Fibroblast of pulmonary artery (primary cell): ENCODE results near the gene KCNK15.

Source experiments
- DNase-seq: peaks from one replicate; pipeline ENCODE4 v3.0.0-alpha.2; 2010; ENCODE audit warnings: low read depth
- H3K4me3 ChIP-seq: replicated peaks from 2 replicates; pipeline ENCODE4 v1.5.1; 2011; ENCODE audit warnings: low read depth, mild to moderate bottlenecking, control low read depth, low read length, moderate library complexity
- TF ChIP-seq, protein P1 (sequence below): IDR thresholded peaks from 2 replicates; pipeline ENCODE4 v1.5.1; 2011; ENCODE audit warnings: mild to moderate bottlenecking, control low read depth, low read length, inconsistent platforms; ENCODE audit errors: missing control alignments

The KCNK15 gene

DNA sequence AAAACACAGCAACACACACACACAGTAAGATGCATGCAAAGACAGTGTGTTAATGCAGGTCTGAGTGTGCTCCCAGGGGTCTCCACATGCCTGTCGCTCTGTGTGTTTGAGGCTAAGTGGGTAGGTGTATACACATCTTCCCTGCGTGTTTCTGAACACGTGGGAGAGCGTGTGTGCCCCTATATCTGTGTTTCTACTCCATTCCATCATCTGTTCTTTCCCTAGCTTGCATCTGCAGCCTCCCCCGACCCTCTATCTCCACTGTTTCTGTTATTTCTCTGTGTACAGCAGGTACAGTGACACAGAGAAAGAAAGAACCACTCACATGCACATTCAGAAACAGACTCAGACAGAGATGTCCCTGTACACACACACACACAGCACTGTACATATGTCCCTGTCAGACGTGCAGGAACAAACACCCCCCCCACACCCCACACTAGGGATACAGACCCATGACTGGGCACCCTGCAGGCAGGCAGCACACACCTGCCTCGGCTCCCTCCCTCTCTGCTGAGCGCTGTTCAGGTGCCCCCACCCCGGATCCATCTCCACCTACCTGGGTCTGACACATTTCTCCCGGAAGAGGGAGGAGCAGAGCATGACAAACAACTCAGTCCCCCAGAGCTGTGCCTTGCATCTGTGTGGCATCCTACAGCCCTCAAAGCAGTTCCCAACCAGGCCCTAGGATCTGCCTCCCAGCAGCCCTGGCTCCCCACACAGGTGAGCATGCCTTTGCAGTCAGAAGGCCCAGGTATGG is 27.6 kb downstream of the KCNK15 start:
- TF ChIP-seq, protein P1, sequence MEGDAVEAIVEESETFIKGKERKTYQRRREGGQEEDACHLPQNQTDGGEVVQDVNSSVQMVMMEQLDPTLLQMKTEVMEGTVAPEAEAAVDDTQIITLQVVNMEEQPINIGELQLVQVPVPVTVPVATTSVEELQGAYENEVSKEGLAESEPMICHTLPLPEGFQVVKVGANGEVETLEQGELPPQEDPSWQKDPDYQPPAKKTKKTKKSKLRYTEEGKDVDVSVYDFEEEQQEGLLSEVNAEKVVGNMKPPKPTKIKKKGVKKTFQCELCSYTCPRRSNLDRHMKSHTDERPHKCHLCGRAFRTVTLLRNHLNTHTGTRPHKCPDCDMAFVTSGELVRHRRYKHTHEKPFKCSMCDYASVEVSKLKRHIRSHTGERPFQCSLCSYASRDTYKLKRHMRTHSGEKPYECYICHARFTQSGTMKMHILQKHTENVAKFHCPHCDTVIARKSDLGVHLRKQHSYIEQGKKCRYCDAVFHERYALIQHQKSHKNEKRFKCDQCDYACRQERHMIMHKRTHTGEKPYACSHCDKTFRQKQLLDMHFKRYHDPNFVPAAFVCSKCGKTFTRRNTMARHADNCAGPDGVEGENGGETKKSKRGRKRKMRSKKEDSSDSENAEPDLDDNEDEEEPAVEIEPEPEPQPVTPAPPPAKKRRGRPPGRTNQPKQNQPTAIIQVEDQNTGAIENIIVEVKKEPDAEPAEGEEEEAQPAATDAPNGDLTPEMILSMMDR: no peak
- DNase-seq: no peak
- H3K4me3 ChIP-seq: no peak overlapping the region

DNA sequence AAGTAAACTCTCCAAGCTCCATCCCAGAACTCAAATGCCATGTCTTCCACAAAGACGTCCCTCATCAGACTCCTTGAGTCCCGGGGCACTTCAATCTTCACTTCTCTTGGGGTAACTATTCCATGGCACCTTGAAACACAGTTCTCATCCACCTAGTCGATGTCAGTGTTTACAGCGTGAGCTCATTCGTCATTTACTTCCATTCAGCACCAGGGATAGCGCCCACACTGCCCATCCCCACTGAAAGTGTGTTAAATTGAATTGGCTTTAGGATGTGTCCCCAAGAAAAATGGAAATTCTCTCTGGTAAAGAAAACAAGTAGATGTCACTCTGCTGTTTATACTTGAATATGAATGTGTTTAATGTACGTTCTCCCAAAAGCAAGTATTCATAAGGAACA is 31.3 kb downstream of the KCNK15 start:
- H3K4me3 ChIP-seq: no peak overlapping the region
- TF ChIP-seq, protein P1: no peak
- DNase-seq: peak; percentile 39

DNA sequence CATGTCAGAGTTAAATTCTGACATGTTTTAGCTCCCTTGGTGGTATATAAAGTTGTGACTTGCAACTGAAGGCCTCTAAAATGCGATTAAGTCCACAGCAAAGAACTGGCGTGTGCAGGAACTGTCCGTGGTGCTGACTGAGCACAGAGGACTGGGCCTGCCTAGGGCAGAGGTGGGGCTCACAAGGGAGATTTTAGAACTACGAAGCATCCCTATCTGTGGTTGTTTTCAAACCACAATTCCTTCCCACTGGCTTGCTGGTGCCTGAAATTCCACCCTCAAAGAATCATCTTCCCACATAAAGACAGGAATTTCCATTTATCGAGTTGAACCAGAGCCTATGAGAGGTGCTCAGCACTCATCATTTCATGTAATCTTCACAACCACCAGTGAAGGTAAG is 34.6 kb downstream of the KCNK15 start:
- H3K4me3 ChIP-seq: no peak overlapping the region
- TF ChIP-seq, protein P1: no peak
- DNase-seq: peak; percentile 76

DNA sequence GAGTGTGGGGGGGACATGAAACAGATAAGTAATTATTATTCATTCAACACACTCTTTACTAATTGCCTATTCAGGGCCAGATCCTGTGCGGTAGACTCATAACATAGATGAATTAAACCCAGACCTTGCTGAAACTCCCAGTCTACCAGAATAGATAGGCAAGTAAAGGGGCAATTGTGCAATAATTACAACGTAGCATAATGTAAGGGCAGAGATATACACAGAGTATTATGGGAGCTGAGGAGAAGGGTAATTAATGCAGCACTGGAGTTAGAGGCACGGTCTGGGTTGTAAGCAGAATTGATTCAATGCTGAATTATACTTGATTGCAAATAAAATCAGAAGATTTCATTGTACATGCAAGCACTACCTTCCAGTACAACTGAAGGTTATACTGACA is 35.5 kb downstream of the KCNK15 start:
- no peak overlapping the region for H3K4me3 ChIP-seq
- DNase-seq: no peak
- TF ChIP-seq, protein P1: no peak

DNA sequence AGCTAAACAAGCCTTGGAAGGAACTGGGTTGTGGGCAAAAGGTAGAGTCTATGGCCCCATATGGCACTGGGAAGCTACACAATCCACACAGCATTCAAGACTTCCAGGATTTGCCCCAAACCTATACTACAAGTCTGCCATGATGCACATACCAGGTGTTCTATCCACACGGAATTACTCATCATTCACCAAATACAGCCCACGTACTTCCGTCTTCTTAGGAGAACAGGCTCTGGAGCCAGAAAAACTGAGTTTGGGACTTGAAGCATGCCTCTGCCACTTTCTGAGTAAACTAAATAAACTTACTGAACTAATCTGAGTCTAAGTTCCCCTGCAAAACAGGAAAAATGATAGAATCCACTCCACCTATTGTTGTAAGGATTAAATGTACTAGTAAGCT is 36.1 kb downstream of the KCNK15 start:
- no peak overlapping the region for H3K4me3 ChIP-seq
- TF ChIP-seq, protein P1: no peak
- DNase-seq: no peak

DNA sequence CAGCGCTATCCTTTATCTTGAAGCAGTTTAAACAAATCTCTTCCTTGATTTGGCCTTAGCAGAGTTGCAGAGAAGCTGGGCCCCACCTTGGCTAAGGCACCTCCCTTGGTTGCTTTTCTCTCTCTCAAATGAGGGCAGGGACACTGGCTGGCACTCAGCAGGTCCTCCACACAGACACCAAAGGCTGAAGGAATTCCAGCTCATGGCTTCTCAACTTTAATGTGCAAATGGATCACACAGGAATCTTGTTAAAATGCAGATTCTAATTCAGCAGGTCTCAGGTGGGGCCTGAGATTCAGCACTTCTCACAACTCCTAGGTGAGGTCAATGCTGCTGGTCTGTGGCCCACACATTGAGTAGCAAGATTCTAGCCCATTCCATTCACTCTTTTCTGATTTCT is 39.0 kb downstream of the KCNK15 start:
- no peak overlapping the region for H3K4me3 ChIP-seq
- TF ChIP-seq, protein P1: no peak
- no peak for DNase-seq

DNA sequence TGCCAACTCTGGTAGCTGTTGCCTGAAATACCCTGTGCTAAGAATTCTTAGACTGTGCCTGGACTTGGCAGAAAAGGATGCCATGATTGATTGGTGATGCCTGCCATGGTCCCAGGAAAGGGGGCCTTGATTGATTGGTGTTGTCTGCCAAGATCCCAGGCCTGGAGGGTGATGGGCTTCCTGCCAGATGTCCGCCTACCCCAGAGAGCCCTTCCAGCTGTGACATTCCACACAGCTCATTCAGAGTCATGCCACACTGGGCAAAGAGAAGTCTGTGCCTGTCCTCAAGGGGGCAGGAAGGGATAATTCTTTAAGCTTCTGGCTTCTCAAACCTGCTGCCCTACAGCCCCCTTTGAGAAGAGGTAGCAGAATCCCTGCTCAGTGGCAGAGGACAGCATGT is 40.1 kb downstream of the KCNK15 start:
- TF ChIP-seq, protein P1: no peak
- DNase-seq: peak; percentile 7
- no peak overlapping the region for H3K4me3 ChIP-seq
